IMR-90 (cell line): Measurements from ENCODE around the gene ACIN1. TPM values are rescaled to one million over a fixed set of nuclear protein-coding genes. Genes with fewer than 3 reads are reported as not detected.

Experiments
- ATAC-seq: fragments of 200-7000 bp; cut with Tn5 transposase; 2 replicates; pipeline ENCODE4 v1.9.1; 2020; ENCODE audit warnings: low read depth, mild to moderate bottlenecking, moderate library complexity
- BruUV-seq: library from RNA; stranded (reverse); fragments of 400-500 nt; replicated peaks from 2 replicates; lab custom pipeline; 2021; lab: Mats Ljungman, UMichigan
- CTCF ChIA-PET: fragments of 300-600 bp; formaldehyde crosslinking; extraction: SDS; loops from one replicate; lab custom pipeline; 2021; ENCODE audit warnings: antibody characterized with exemption; lab: Yijun Ruan, JAX
- POLR2A ChIA-PET: fragments of 300-600 bp; sonication (Branson Sonifier 250); formaldehyde crosslinking; loops from one replicate; lab custom pipeline; 2022; ENCODE audit warnings: antibody characterized with exemption; ENCODE audit not compliant: unreplicated experiment; lab: Charles Lee
- DNase-seq: peaks from one replicate; pipeline ENCODE4 v3.0.0; 2013
- H2AFZ ChIP-seq: replicated peaks from 2 replicates; pipeline ENCODE3; 2013; ENCODE audit warnings: low read length, mild to moderate bottlenecking; ENCODE audit not compliant: poor library complexity
- H2AK5ac ChIP-seq: 2 replicates; pipeline ENCODE4 v1.6.1; 2013; ENCODE audit warnings: low read depth, low read length, inconsistent platforms
- H2AK9ac ChIP-seq: replicated peaks from 2 replicates; pipeline ENCODE3; 2013; ENCODE audit warnings: mild to moderate bottlenecking, low read depth, low read length, moderate library complexity; ENCODE audit not compliant: poor library complexity
- H2BK120ac ChIP-seq: 2 replicates; pipeline ENCODE4 v1.6.1; 2013; ENCODE audit warnings: low read depth, low read length, inconsistent platforms
- H2BK15ac ChIP-seq: 3 replicates; pipeline ENCODE4 v1.6.1; 2013; ENCODE audit warnings: low read depth, low read length, inconsistent platforms
- H2BK20ac ChIP-seq: 2 replicates; pipeline ENCODE4 v1.6.1; 2013; ENCODE audit warnings: low read depth, mild to moderate bottlenecking, inconsistent platforms, low read length, moderate library complexity
- H2BK5ac ChIP-seq: 2 replicates; pipeline ENCODE4 v1.6.1; 2013; ENCODE audit warnings: mild to moderate bottlenecking, low read depth, low read length, inconsistent platforms; ENCODE audit not compliant: poor library complexity, severe bottlenecking
- H3K14ac ChIP-seq: replicated peaks from 2 replicates; pipeline ENCODE4 v1.6.1; 2013; ENCODE audit warnings: low read depth, low read length, inconsistent platforms
- H3K18ac ChIP-seq: 2 replicates; pipeline ENCODE4 v1.6.1; 2013; ENCODE audit warnings: low read depth, low read length, control low read depth
- H3K23ac ChIP-seq: 2 replicates; pipeline ENCODE4 v1.6.1; 2013; ENCODE audit warnings: low read depth, low read length, inconsistent platforms
- H3K27ac ChIP-seq: 2 replicates; pipeline ENCODE4 v1.5.1; 2013; ENCODE audit warnings: mild to moderate bottlenecking, control low read depth, low read length; ENCODE audit not compliant: insufficient read depth
- H3K27me3 ChIP-seq: 2 replicates; pipeline ENCODE4 v1.6.1; 2013; ENCODE audit warnings: low read length; ENCODE audit not compliant: control insufficient read depth, insufficient read depth
- H3K36me3 ChIP-seq: 2 replicates; pipeline ENCODE4 v1.6.1; 2013; ENCODE audit warnings: low read length, mixed read lengths; ENCODE audit not compliant: control insufficient read depth, insufficient read depth
- H3K4ac ChIP-seq: 2 replicates; pipeline ENCODE4 v1.6.1; 2013; ENCODE audit warnings: low read depth, low read length, inconsistent platforms
- H3K4me1 ChIP-seq: 2 replicates; pipeline ENCODE4 v1.6.1; 2013; ENCODE audit warnings: low read length, mixed read lengths; ENCODE audit not compliant: control insufficient read depth, insufficient read depth
- H3K4me2 ChIP-seq: 2 replicates; pipeline ENCODE4 v1.6.1; 2013; ENCODE audit warnings: low read depth, mild to moderate bottlenecking, control low read depth, low read length, moderate library complexity
- H3K4me3 ChIP-seq: 2 replicates; pipeline ENCODE4 v1.5.1; 2013; ENCODE audit warnings: low read depth, mild to moderate bottlenecking, control low read depth, low read length, moderate library complexity; ENCODE audit not compliant: insufficient read depth
- H3K56ac ChIP-seq: 2 replicates; pipeline ENCODE4 v1.6.1; 2013; ENCODE audit warnings: low read length, inconsistent platforms; ENCODE audit not compliant: insufficient read depth; ENCODE audit errors: extremely low read depth
- H3K79me1 ChIP-seq, 2 experiments: 2 replicates each; pipeline ENCODE4 v1.6.1; 2013; ENCODE audit warnings: low read length in 2 of 2, inconsistent platforms in 1 of 2, low read depth in 1 of 2
- H3K9ac ChIP-seq: 2 replicates; pipeline ENCODE4 v1.6.1; 2013; ENCODE audit warnings: low read depth, low read length, control low read depth
- H3K9me1 ChIP-seq: 2 replicates; pipeline ENCODE4 v1.6.1; 2013; ENCODE audit warnings: low read length, inconsistent platforms; ENCODE audit not compliant: insufficient read depth
- H3K9me3 ChIP-seq: 2 replicates; pipeline ENCODE4 v1.6.1; 2013; ENCODE audit warnings: low read length; ENCODE audit not compliant: control insufficient read depth, insufficient read depth
- H4K20me1 ChIP-seq: 2 replicates; pipeline ENCODE4 v1.6.1; 2013; ENCODE audit warnings: low read length, inconsistent platforms; ENCODE audit not compliant: insufficient read depth
- H4K5ac ChIP-seq: 2 replicates; pipeline ENCODE4 v1.6.1; 2013; ENCODE audit warnings: mild to moderate bottlenecking, low read depth, low read length, control low read depth
- H4K8ac ChIP-seq, 2 experiments: 2 replicates each; pipeline ENCODE4 v1.6.1; 2013; ENCODE audit warnings: low read depth in 2 of 2, low read length in 2 of 2, control low read depth in 1 of 2, inconsistent platforms in 1 of 2
- H4K91ac ChIP-seq: 2 replicates; pipeline ENCODE4 v1.6.1; 2013; ENCODE audit warnings: low read depth, low read length, inconsistent platforms; ENCODE audit not compliant: insufficient read depth
- BHLHE40 ChIP-seq: fragments of 150-350 bp; IDR thresholded peaks from 2 replicates; pipeline ENCODE4 v1.6.1; 2016; ENCODE audit warnings: mild to moderate bottlenecking, low read depth, low read length
- FOS ChIP-seq: fragments of 150-350 bp; IDR thresholded peaks from 2 replicates; pipeline ENCODE4 v1.6.1; 2016; ENCODE audit warnings: low read depth, low read length
- MAFK ChIP-seq: IDR thresholded peaks from 2 replicates; pipeline ENCODE4 v1.6.1; 2012; ENCODE audit warnings: low read depth, low read length, improper control_type of control experiment
- MAZ ChIP-seq: IDR thresholded peaks from 2 replicates; pipeline ENCODE4 v1.6.1; 2012; ENCODE audit warnings: low read depth, mild to moderate bottlenecking, low read length, improper control_type of control experiment, moderate library complexity, borderline replicate concordance
- MXI1 ChIP-seq: IDR thresholded peaks from 2 replicates; pipeline ENCODE4 v1.6.1; 2012; ENCODE audit warnings: low read depth, mild to moderate bottlenecking, low read length, moderate library complexity, borderline replicate concordance
- NFE2L2 ChIP-seq: fragments of 150-350 bp; IDR thresholded peaks from 2 replicates; pipeline ENCODE4 v1.6.1; 2016; ENCODE audit warnings: low read depth, mild to moderate bottlenecking, low read length
- POLR2A ChIP-seq: IDR thresholded peaks from 2 replicates; pipeline ENCODE4 v1.6.1; 2012; ENCODE audit warnings: mild to moderate bottlenecking, low read depth, low read length
- RCOR1 ChIP-seq: IDR thresholded peaks from 2 replicates; pipeline ENCODE4 v1.6.1; 2012; ENCODE audit warnings: mild to moderate bottlenecking, low read length, improper control_type of control experiment; ENCODE audit not compliant: insufficient replicate concordance
- RFX5 ChIP-seq: IDR thresholded peaks from 2 replicates; pipeline ENCODE4 v1.8.0; 2012; ENCODE audit warnings: low read depth, mild to moderate bottlenecking, low read length, moderate library complexity
- WGBS, 2 experiments: methylation state at CpG; one replicate each; pipeline versions ENCODE4 v1.1.5 to v1.1.7; 2013; ENCODE audit warnings: missing lambda C conversion rate in 2 of 2; ENCODE audit not compliant: insufficient read length in 1 of 2; ENCODE audit errors: extremely low coverage in 2 of 2; 5-methylcytosine and 5-hydroxymethylcytosine counted together
- dilution Hi-C: fragments of 300-500 bp; cut with HindIII; formaldehyde crosslinking; loops from one replicate; pipeline ENCODE4 v1.14.3; 2018; ENCODE audit warnings: low sequenced_read_pairs; ENCODE audit not compliant: unreplicated experiment
- in situ Hi-C: fragments of 300-500 bp; cut with MboI; formaldehyde crosslinking; loops from 3 replicates; pipeline ENCODE4 v1.14.3; 2019; ENCODE audit warnings: low sequenced_read_pairs, inconsistent platforms, mixed read lengths
- intact Hi-C: fragments of 100-400 bp; cut with micrococcal nuclease; formaldehyde crosslinking; loops from 2 replicates; pipeline ENCODE4 v1.10.0; 2022
- polyA plus RNA-seq, 3 experiments: library from polyadenylated mRNA; depleted of rRNA; stranded (reverse); fragments of >200 nt; gene quantifications; 2 replicates each; pipeline ENCODE4 v1.2.3, GENCODE V29; 2012; ENCODE audit warnings: low replicate concordance in 1 of 3
- total RNA-seq: library from RNA; depleted of rRNA; stranded (reverse); fragments of >200 nt; gene quantifications from 2 replicates; pipeline ENCODE4 v1.2.3, GENCODE V29; 2012
- TF ChIP-seq, protein P1 (sequence below): fragments of 150-350 bp; IDR thresholded peaks from 2 replicates; pipeline ENCODE4 v1.6.1; 2017; ENCODE audit warnings: mild to moderate bottlenecking, antibody characterized with exemption, low read length, low read depth
- TF ChIP-seq, protein P2 (sequence below): conservative IDR thresholded peaks from 2 replicates; pipeline ENCODE4 v1.5.1; 2012; ENCODE audit warnings: mild to moderate bottlenecking, low read depth, low read length, improper control_type of control experiment

The ACIN1 gene
- total and polyA plus RNA-seq, 2 of the 4 experiments (the other 2 are of a cell fraction), result 73.8 to 185 TPM

DNA sequence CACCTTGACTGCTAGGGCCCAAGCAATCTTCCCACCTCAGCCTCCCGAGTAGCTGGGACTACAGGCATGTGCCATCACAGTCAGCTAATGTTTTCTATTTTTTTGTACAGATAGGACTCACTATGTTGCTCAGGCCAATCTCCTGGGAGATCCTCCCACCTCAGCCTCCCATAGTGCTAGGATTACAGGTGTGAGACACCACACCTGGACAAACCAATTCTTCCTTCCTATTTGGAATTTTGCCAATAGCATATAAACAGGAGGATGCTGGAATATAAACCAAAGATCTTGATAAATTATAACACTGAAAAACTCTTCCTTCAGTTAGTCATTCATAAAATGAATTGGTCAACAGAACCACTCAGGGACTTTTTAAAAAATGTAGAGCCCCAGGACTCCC lies 8.4 kb downstream of the ACIN1 start:
- Histone ChIP-seq H3K23ac (no peak overlapping the region), H3K4ac (no peak overlapping the region), H4K8ac (no peak overlapping the region), H2BK120ac (no peak overlapping the region), H3K9me1 (no peaks in the 10 kb centered on the region), H2AFZ (no peak overlapping the region), H3K9me3 (no peaks in the 10 kb centered on the region), H4K20me1 (no peaks in the 10 kb centered on the region), H2BK20ac (no peak overlapping the region), H4K5ac (no peak overlapping the region; the same call in 1 of the 2 replicates), H3K56ac (no peak overlapping the region), H3K27ac (no peak overlapping the region), H3K4me1 (no peaks in the 10 kb centered on the region), H2AK9ac (no peak overlapping the region), H3K14ac (no peak overlapping the region), H3K4me2 (no peak overlapping the region), H3K36me3 (peaks cover 34% of the 10 kb centered on the region), H2BK15ac (no peak overlapping the region), H4K91ac (no peak overlapping the region), H3K18ac (no peak overlapping the region), H3K4me3 (no peak overlapping the region), H2AK5ac (no peak overlapping the region), H3K79me1 (peaks cover 27 to 32% of the 10 kb centered on the region in 2 experiments), H2BK5ac (no peak overlapping the region), H3K27me3 (no peaks in the 10 kb centered on the region), H3K9ac (no peak overlapping the region)
- no peak for DNase-seq
- dilution Hi-C loops, result no loop called here
- BruUV-seq, result no TSS peak
- ATAC-seq, result no peak
- TF ChIP-seq RCOR1 (no peak), BHLHE40 (no peak), FOS (no peak), NFE2L2 (no peak), RFX5 (no peak), MXI1 (no peak), MAFK (no peak), MAZ (no peak), POLR2A (no peak)
- TF ChIP-seq, protein P1, sequence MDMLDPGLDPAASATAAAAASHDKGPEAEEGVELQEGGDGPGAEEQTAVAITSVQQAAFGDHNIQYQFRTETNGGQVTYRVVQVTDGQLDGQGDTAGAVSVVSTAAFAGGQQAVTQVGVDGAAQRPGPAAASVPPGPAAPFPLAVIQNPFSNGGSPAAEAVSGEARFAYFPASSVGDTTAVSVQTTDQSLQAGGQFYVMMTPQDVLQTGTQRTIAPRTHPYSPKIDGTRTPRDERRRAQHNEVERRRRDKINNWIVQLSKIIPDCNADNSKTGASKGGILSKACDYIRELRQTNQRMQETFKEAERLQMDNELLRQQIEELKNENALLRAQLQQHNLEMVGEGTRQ, result no peak
- TF ChIP-seq, protein P2, sequence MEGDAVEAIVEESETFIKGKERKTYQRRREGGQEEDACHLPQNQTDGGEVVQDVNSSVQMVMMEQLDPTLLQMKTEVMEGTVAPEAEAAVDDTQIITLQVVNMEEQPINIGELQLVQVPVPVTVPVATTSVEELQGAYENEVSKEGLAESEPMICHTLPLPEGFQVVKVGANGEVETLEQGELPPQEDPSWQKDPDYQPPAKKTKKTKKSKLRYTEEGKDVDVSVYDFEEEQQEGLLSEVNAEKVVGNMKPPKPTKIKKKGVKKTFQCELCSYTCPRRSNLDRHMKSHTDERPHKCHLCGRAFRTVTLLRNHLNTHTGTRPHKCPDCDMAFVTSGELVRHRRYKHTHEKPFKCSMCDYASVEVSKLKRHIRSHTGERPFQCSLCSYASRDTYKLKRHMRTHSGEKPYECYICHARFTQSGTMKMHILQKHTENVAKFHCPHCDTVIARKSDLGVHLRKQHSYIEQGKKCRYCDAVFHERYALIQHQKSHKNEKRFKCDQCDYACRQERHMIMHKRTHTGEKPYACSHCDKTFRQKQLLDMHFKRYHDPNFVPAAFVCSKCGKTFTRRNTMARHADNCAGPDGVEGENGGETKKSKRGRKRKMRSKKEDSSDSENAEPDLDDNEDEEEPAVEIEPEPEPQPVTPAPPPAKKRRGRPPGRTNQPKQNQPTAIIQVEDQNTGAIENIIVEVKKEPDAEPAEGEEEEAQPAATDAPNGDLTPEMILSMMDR, result no peak
- WGBS, 2 experiments, result no CpG with 5 or more reads among the region's 1 CpG
- ChIA-PET POLR2A (no interaction called here), CTCF (interaction anchor here (2.9 kb wide), 1 partner anchor 9 kb away, joined by 11 read pairs; no protein-coding TSS in a partner anchor)
- in situ Hi-C loops, result loop anchor here (25.0 kb wide), 1 partner anchor 1051 kb away; the partner anchor contains the start of genes EMC9, FITM1, PSME1 and PSME2
- intact Hi-C loops, result no loop called here
